GM12878 (cell line): ENCODE data around the gene ZSWIM5. TPM values are rescaled to one million over a fixed set of nuclear protein-coding genes. Genes with fewer than 3 reads are reported as not detected.

ENCODE experiments used
- ATAC-seq: fragments of 200-7000 bp; cut with Tn5 transposase; 3 replicates; pipeline ENCODE4 v1.9.1; 2020; ENCODE audit warnings: mild to moderate bottlenecking, moderate library complexity
- BruUV-seq: library from RNA; stranded (reverse); fragments of 400-500 nt; replicated peaks from 2 replicates; lab custom pipeline; 2021; lab: Mats Ljungman, UMichigan
- CTCF ChIA-PET: fragments of 300-600 bp; sonication (Branson Sonifier 250); formaldehyde crosslinking; extraction: SDS; loops from one replicate; lab custom pipeline; 2021; ENCODE audit warnings: inconsistent platforms; lab: Yijun Ruan, JAX
- POLR2A ChIA-PET: fragments of 350-600 bp; formaldehyde crosslinking; extraction: SDS; loops from one replicate; lab custom pipeline; 2021; ENCODE audit warnings: inconsistent platforms; lab: Charles Lee
- RAD21 ChIA-PET: fragments of 300-600 bp; sonication (Branson Sonifier 250); formaldehyde crosslinking; loops from one replicate; lab custom pipeline; 2023; ENCODE audit warnings: antibody characterized with exemption; ENCODE audit not compliant: unreplicated experiment; lab: Charles Lee
- SMC1A ChIA-PET: fragments of 300-600 bp; sonication (Branson Sonifier 250); formaldehyde crosslinking; loops from one replicate; lab custom pipeline; 2023; ENCODE audit not compliant: unreplicated experiment, uncharacterized antibody; lab: Charles Lee
- DNase-seq: peaks from one replicate; pipeline ENCODE4 v3.0.0-alpha.2; 2011; ENCODE audit warnings: low read depth, low spot score
- FAIRE-seq: peaks from 3 replicates; lab custom pipeline; 2011; peaks lifted over from hg19 to GRCh38; lab: Jason Lieb, UNC
- H2AFZ ChIP-seq: 2 replicates; pipeline ENCODE4 v1.6.0; 2011; ENCODE audit warnings: low read depth, low read length, control low read depth; ENCODE audit not compliant: control insufficient read depth
- H3K27ac ChIP-seq: 2 replicates; pipeline ENCODE4 v1.5.1; 2011; ENCODE audit warnings: control low read depth; ENCODE audit not compliant: control insufficient read depth, insufficient read depth
- H3K27me3 ChIP-seq, 2 experiments: replicated peaks in 1 of 2; 2 replicates each; pipeline versions ENCODE4 v1.6.0 to v1.6.1; 2011; ENCODE audit warnings: low read length in 1 of 2; ENCODE audit not compliant: control insufficient read depth in 2 of 2, insufficient read depth in 2 of 2
- H3K36me3 ChIP-seq, 2 experiments: 2 replicates each; pipeline ENCODE4 v1.5.1; 2011; ENCODE audit warnings: low read length in 1 of 2; ENCODE audit not compliant: control insufficient read depth in 2 of 2, insufficient read depth in 2 of 2
- H3K4me1 ChIP-seq: 2 replicates; pipeline ENCODE4 v1.6.1; 2011; ENCODE audit warnings: mild to moderate bottlenecking, low read length, moderate library complexity, mixed read lengths; ENCODE audit not compliant: control insufficient read depth, insufficient read depth
- H3K4me2 ChIP-seq: 2 replicates; pipeline ENCODE4 v1.6.0; 2011; ENCODE audit warnings: control low read depth; ENCODE audit not compliant: control insufficient read depth, insufficient read depth
- H3K4me3 ChIP-seq: fragments of 200-600 bp; sonication (generic); 2 replicates; pipeline ENCODE4 v1.5.1; 2016
- H3K79me2 ChIP-seq: 2 replicates; pipeline ENCODE4 v1.6.0; 2011; ENCODE audit warnings: low read length; ENCODE audit not compliant: control insufficient read depth, insufficient read depth
- H3K9ac ChIP-seq: 2 replicates; pipeline ENCODE4 v1.8.0; 2011; ENCODE audit warnings: low read length, control low read depth, mixed read lengths; ENCODE audit not compliant: control insufficient read depth, insufficient read depth
- H3K9me3 ChIP-seq: replicated peaks from 3 replicates; pipeline ENCODE4 v1.5.1; 2011; ENCODE audit warnings: mild to moderate bottlenecking, low read length; ENCODE audit not compliant: control insufficient read depth, insufficient read depth
- H4K20me1 ChIP-seq: 2 replicates; pipeline ENCODE4 v1.6.0; 2011; ENCODE audit not compliant: control insufficient read depth, insufficient read depth
- ASH2L ChIP-seq: fragments of 300-600, 200-600 bp; sonication (generic); IDR thresholded peaks from 2 replicates; pipeline ENCODE4 v1.6.1; 2017; ENCODE audit warnings: low read depth, mild to moderate bottlenecking, borderline replicate concordance
- BHLHE40 ChIP-seq, 2 experiments: fragments of 450-650 bp in 1 of 2; IDR thresholded peaks; 2 replicates each; pipeline ENCODE4 v1.6.1; 2011 to 2017; ENCODE audit warnings: low read depth in 2 of 2, borderline replicate concordance in 1 of 2, improper control_type of control experiment in 1 of 2, low read length in 1 of 2, mild to moderate bottlenecking in 1 of 2
- CHD4 ChIP-seq: fragments of 200-600 bp; sonication (generic); IDR thresholded peaks from 2 replicates; pipeline ENCODE4 v1.6.1; 2016; ENCODE audit warnings: mild to moderate bottlenecking
- MYC ChIP-seq: IDR thresholded peaks from 2 replicates; pipeline ENCODE4 v1.6.1; 2011; ENCODE audit warnings: mild to moderate bottlenecking, low read length, moderate library complexity, inconsistent platforms; ENCODE audit not compliant: insufficient read depth, insufficient replicate concordance, insufficient read length, severe bottlenecking
- NR2C2 ChIP-seq: IDR thresholded peaks from 2 replicates; pipeline ENCODE4 v1.6.1; 2011; ENCODE audit warnings: borderline replicate concordance, low read depth; ENCODE audit not compliant: control insufficient read depth, insufficient read length
- RUNX3 ChIP-seq: IDR thresholded peaks from 2 replicates; pipeline ENCODE4 v1.6.1; 2012; ENCODE audit warnings: low read length, inconsistent platforms
- SKIL ChIP-seq: fragments of 450-650 bp; IDR thresholded peaks from 2 replicates; pipeline ENCODE4 v1.6.1; 2017; ENCODE audit warnings: mild to moderate bottlenecking, low read depth, inconsistent platforms; ENCODE audit not compliant: poor library complexity, severe bottlenecking
- USF2 ChIP-seq: IDR thresholded peaks from 2 replicates; pipeline ENCODE4 v1.6.1; 2011; ENCODE audit warnings: low read depth, low read length, improper control_type of control experiment, borderline replicate concordance
- ZBTB40 ChIP-seq: fragments of 450-650 bp; IDR thresholded peaks from 2 replicates; pipeline ENCODE4 v1.6.1; 2016; ENCODE audit warnings: mild to moderate bottlenecking, moderate library complexity, borderline replicate concordance
- WGBS: methylation state at CpG from one replicate; pipeline ENCODE4 v1.1.6; 2016; ENCODE audit warnings: low lambda C conversion rate; ENCODE audit not compliant: insufficient replicate concordance, insufficient coverage; ENCODE audit errors: missing lambda C conversion rate; 5-methylcytosine and 5-hydroxymethylcytosine counted together
- in situ Hi-C: fragments of 300-500 bp; cut with MboI; formaldehyde crosslinking; loops from 9 replicates; pipeline ENCODE4 v1.14.3; 2018; ENCODE audit warnings: mixed read lengths
- intact Hi-C: fragments of 100-400 bp; cut with micrococcal nuclease; formaldehyde crosslinking; loops from one replicate; pipeline ENCODE4 v1.14.2; 2022; ENCODE audit not compliant: unreplicated experiment
- polyA plus RNA-seq, 11 experiments: library from polyadenylated mRNA; depleted of rRNA in 4 of 11; unstranded in 6 of 11; stranded (reverse) in 5 of 11; fragments of >200 nt; fragmentation: Nextera tagmentation in 4 of 11; fragmentation: Illumina TruSeq in 1 of 11; extraction: Ambion mirVana in 4 of 11; extraction: Trizol in 1 of 11; gene quantifications; 1 replicate in 1 of 11; 2 replicates in 10 of 11; pipeline versions ENCODE4 v1.2.1 to v1.2.3, GENCODE V29; 2011 to 2016; ENCODE audit warnings: inconsistent platforms in 2 of 11, missing spikeins in 2 of 11, low read depth in 1 of 11
- total RNA-seq, 4 experiments: library from RNA; depleted of rRNA in 3 of 4; stranded (reverse); fragments of >200 nt in 3 of 4; fragmentation: Illumina TruSeq in 1 of 4; extraction: Trizol in 1 of 4; gene quantifications; 2 replicates each; pipeline versions ENCODE4 v1.2.1 to v1.2.3, GENCODE V29; 2013 to 2021
- TF ChIP-seq, protein P1 (sequence below): IDR thresholded peaks from 2 replicates; pipeline ENCODE4 v1.6.1; 2012; ENCODE audit warnings: low read length, inconsistent platforms
- TF ChIP-seq, protein P2 (sequence below): fragments of 450-650 bp; IDR thresholded peaks from 2 replicates; pipeline ENCODE4 v1.6.1; 2018; ENCODE audit warnings: borderline replicate concordance, mild to moderate bottlenecking; ENCODE audit not compliant: partially characterized antibody

The ZSWIM5 gene
- total and polyA plus RNA-seq, 10 of the 15 experiments (the other 5 are each of a cell fraction or from before 2014, with no cell fraction given): 0.07 to 0.97 (median 0.34) TPM; not detected in 1

DNA sequence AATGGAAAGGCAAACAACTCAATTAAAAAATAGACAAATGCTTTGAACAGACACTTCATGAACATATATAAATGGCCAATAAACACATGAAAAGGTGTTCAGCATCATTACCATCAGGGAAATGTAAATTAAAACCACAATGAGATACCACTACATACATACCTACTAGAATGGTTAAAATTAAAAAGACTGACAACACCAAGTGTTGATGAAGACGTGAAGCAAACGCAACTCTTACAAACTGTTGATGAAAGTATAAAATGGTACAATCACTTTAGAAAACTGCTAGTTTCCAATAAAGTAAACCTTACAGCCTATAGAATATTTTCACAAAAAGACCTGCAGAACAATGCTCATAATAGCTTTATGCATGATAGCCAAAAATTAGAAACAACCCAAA, 230.2 kb downstream of the ZSWIM5 start:
- WGBS: 93% methylated on average over 2 of the region's 2 CpGs
- Histone ChIP-seq H3K9ac (no peak overlapping the region), H3K36me3 (peaks cover 0 to 4% of the 10 kb centered on the region in 2 experiments; a peak in 2 of 4 replicates), H3K79me2 (no peaks in the 10 kb centered on the region), H3K4me1 (peaks cover 5% of the 10 kb centered on the region; the same call in 1 of the 2 replicates), H4K20me1 (no peaks in the 10 kb centered on the region), H3K27me3 (no peaks in the 10 kb centered on the region), H3K4me3 (no peak overlapping the region), H3K4me2 (no peak overlapping the region), H3K9me3 (peaks cover 1% of the 10 kb centered on the region; the same call in 2 of the 3 replicates), H3K27ac (no peak overlapping the region), H2AFZ (no peak overlapping the region)
- ChIA-PET SMC1A (interaction anchor here (0.6 kb wide), 1 partner anchor 231 kb away, joined by 3 read pairs; no protein-coding TSS in a partner anchor), RAD21 (no interaction called here), POLR2A (no interaction called here), CTCF (no interaction called here)
- intact Hi-C loops (no loop called here), in situ Hi-C loops (no loop called here)
- FAIRE-seq: no peak
- ATAC-seq: no peak
- no peak for TF ChIP-seq CHD4
- no peak for TF ChIP-seq SKIL
- TF ChIP-seq ASH2L: no peak
- TF ChIP-seq, protein P1, sequence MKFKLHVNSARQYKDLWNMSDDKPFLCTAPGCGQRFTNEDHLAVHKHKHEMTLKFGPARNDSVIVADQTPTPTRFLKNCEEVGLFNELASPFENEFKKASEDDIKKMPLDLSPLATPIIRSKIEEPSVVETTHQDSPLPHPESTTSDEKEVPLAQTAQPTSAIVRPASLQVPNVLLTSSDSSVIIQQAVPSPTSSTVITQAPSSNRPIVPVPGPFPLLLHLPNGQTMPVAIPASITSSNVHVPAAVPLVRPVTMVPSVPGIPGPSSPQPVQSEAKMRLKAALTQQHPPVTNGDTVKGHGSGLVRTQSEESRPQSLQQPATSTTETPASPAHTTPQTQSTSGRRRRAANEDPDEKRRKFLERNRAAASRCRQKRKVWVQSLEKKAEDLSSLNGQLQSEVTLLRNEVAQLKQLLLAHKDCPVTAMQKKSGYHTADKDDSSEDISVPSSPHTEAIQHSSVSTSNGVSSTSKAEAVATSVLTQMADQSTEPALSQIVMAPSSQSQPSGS: no peak
- no peak for TF ChIP-seq NR2C2
- TF ChIP-seq ZBTB40: no peak
- no peak for TF ChIP-seq MYC
- no peak for TF ChIP-seq RUNX3
- no peak for TF ChIP-seq BHLHE40 (IDR thresholded peaks at IDR 0.05; ENCODE audit: borderline replicate concordance in 1 of 2, low read depth in 2 of 2, low read length in 1 of 2)
- no peak for TF ChIP-seq USF2
- TF ChIP-seq, protein P2, sequence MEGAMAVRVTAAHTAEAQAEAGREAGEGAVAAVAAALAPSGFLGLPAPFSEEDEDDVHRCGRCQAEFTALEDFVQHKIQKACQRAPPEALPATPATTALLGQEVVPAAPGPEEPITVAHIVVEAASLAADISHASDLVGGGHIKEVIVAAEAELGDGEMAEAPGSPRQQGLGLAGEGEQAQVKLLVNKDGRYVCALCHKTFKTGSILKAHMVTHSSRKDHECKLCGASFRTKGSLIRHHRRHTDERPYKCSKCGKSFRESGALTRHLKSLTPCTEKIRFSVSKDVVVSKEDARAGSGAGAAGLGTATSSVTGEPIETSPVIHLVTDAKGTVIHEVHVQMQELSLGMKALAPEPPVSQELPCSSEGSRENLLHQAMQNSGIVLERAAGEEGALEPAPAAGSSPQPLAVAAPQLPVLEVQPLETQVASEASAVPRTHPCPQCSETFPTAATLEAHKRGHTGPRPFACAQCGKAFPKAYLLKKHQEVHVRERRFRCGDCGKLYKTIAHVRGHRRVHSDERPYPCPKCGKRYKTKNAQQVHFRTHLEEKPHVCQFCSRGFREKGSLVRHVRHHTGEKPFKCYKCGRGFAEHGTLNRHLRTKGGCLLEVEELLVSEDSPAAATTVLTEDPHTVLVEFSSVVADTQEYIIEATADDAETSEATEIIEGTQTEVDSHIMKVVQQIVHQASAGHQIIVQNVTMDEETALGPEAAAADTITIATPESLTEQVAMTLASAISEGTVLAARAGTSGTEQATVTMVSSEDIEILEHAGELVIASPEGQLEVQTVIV: no peak
- no peak for DNase-seq
- no TSS peak for BruUV-seq
